HEK293T (cell line): ENCODE measurements around the gene RAB25.
A peak's percentile ranks its signal among the peaks of the same experiment; 100 is the strongest.

Experiments
- CTCF ChIA-PET: fragments of 350-600 bp; formaldehyde crosslinking; extraction: SDS; loops from one replicate; lab custom pipeline; 2021; ENCODE audit warnings: antibody characterized with exemption, inconsistent platforms; lab: Yijun Ruan, JAX
- POLR2A ChIA-PET: fragments of 350-600 bp; formaldehyde crosslinking; extraction: SDS; loops from one replicate; lab custom pipeline; 2020; ENCODE audit warnings: antibody characterized with exemption, inconsistent platforms; lab: Yijun Ruan, JAX
- DNase-seq: peaks from one replicate; pipeline ENCODE4 v3.0.0; 2012; ENCODE audit warnings: mixed read lengths; ENCODE audit errors: extremely low spot score
- ARNT ChIP-seq: fragments of 450-650 bp; IDR thresholded peaks from 2 replicates; pipeline ENCODE4 v1.6.1; 2017; ENCODE audit warnings: mild to moderate bottlenecking
- BHLHE40 ChIP-seq: fragments of 450-650 bp; IDR thresholded peaks from 2 replicates; pipeline ENCODE4 v1.6.1; 2016; ENCODE audit warnings: mild to moderate bottlenecking, moderate library complexity, borderline replicate concordance
- CTBP1 ChIP-seq: fragments of 450-650 bp; IDR thresholded peaks from 2 replicates; pipeline ENCODE4 v1.6.1; 2016; ENCODE audit warnings: borderline replicate concordance
- ELF4 ChIP-seq: fragments of 450-650 bp; IDR thresholded peaks from 2 replicates; pipeline ENCODE4 v1.6.1; 2017; ENCODE audit warnings: antibody characterized with exemption
- FOXA1 ChIP-seq: fragments of 450-650 bp; IDR thresholded peaks from 2 replicates; pipeline ENCODE4 v1.6.1; 2016; ENCODE audit warnings: mild to moderate bottlenecking
- FOXK2 ChIP-seq: fragments of 450-650 bp; IDR thresholded peaks from 2 replicates; pipeline ENCODE4 v1.6.1; 2016; ENCODE audit warnings: mild to moderate bottlenecking
- FOXM1 ChIP-seq: fragments of 450-650 bp; IDR thresholded peaks from 2 replicates; pipeline ENCODE4 v1.6.1; 2017; ENCODE audit warnings: mild to moderate bottlenecking, borderline replicate concordance
- HDGF ChIP-seq: fragments of 450-650 bp; IDR thresholded peaks from 2 replicates; pipeline ENCODE4 v1.6.1; 2017; ENCODE audit warnings: antibody characterized with exemption, borderline replicate concordance
- L3MBTL2 ChIP-seq: fragments of 450-650 bp; conservative IDR thresholded peaks from 2 replicates; pipeline ENCODE4 v1.6.1; 2016; ENCODE audit warnings: mild to moderate bottlenecking
- LEF1 ChIP-seq: fragments of 450-650 bp; IDR thresholded peaks from 2 replicates; pipeline ENCODE4 v1.6.1; 2017; ENCODE audit warnings: mild to moderate bottlenecking, borderline replicate concordance
- NFRKB ChIP-seq: fragments of 450-650 bp; IDR thresholded peaks from 2 replicates; pipeline ENCODE4 v1.6.1; 2016; ENCODE audit warnings: mild to moderate bottlenecking, moderate library complexity
- PKNOX1 ChIP-seq: fragments of 450-650 bp; IDR thresholded peaks from 2 replicates; pipeline ENCODE4 v1.6.1; 2016
- SP1 ChIP-seq: fragments of 450-650 bp; IDR thresholded peaks from 2 replicates; pipeline ENCODE4 v1.6.1; 2017
- SUZ12 ChIP-seq: fragments of 450-650 bp; IDR thresholded peaks from 2 replicates; pipeline ENCODE4 v1.6.1; 2016; ENCODE audit warnings: mild to moderate bottlenecking
- TARDBP ChIP-seq: fragments of 450-650 bp; IDR thresholded peaks from 2 replicates; pipeline ENCODE4 v1.6.1; 2016
- ZNF384 ChIP-seq: fragments of 450-650 bp; IDR thresholded peaks from 2 replicates; pipeline ENCODE4 v1.6.1; 2016

Gene RAB25

GRCh38 chr1:156078728-156079127 is 17.8 kb downstream of the RAB25 start:
- TF ChIP-seq SP1 (no peak), PKNOX1 (no peak), CTBP1 (no peak), L3MBTL2 (no peak), LEF1 (no peak), FOXA1 (no peak), ZNF384 (no peak), ELF4 (no peak), SUZ12 (no peak), FOXK2 (no peak), FOXM1 (no peak), HDGF (no peak), NFRKB (no peak), TARDBP (no peak), ARNT (no peak), BHLHE40 (no peak)
- CTCF ChIA-PET: interaction anchor here (0.6 to 1.5 kb wide), 3 partner anchors 11 to 89 kb away, joined by 3 to 5 read pairs (median 3); no protein-coding TSS in a partner anchor
- DNase-seq: no peak
- POLR2A ChIA-PET: interaction anchor here (1.2 kb wide), 1 partner anchor 163 kb away, joined by 3 read pairs; no protein-coding TSS in a partner anchor

GRCh38 chr1:156079762-156080161 is 18.8 kb downstream of the RAB25 start:
- DNase-seq: no peak
- ChIA-PET CTCF (interaction anchor here (0.7 to 1.2 kb wide), 3 partner anchors 13 to 87 kb away, joined by 3 to 4 read pairs (median 3); no protein-coding TSS in a partner anchor), POLR2A (no interaction called here)
- TF ChIP-seq TARDBP (no peak), CTBP1 (no peak), ARNT (no peak), FOXK2 (no peak), SUZ12 (no peak), BHLHE40 (no peak), ELF4 (no peak), LEF1 (no peak), NFRKB (no peak)

GRCh38 chr1:156080241-156080862 is 19.4 kb downstream of the RAB25 start:
- CTCF ChIA-PET: interaction anchor here (1.1 to 1.2 kb wide), 2 partner anchors 14 to 49 kb away, joined by 3 to 4 read pairs; no protein-coding TSS in a partner anchor
- TF ChIP-seq ELF4: no peak
- no peak for TF ChIP-seq TARDBP
- TF ChIP-seq PKNOX1: no peak
- no peak for TF ChIP-seq CTBP1
- TF ChIP-seq NFRKB: no peak
- no peak for TF ChIP-seq SUZ12
- TF ChIP-seq FOXK2: no peak
- TF ChIP-seq SP1: no peak
- no peak for TF ChIP-seq ZNF384
- TF ChIP-seq HDGF: no peak
- no peak for TF ChIP-seq BHLHE40
- TF ChIP-seq FOXM1: no peak
- no peak for TF ChIP-seq ARNT
- POLR2A ChIA-PET: no interaction called here
- no peak for DNase-seq

- ChIA-PET CTCF (interaction anchor here (1.1 to 1.2 kb wide), 2 partner anchors 14 to 49 kb away, joined by 3 to 4 read pairs; no protein-coding TSS in a partner anchor), POLR2A (no interaction called here)
- no peak for DNase-seq
- TF ChIP-seq BHLHE40 (no peak), PKNOX1 (no peak), FOXK2 (no peak), TARDBP (no peak), ZNF384 (no peak), LEF1 (no peak), CTBP1 (no peak), L3MBTL2 (no peak), NFRKB (no peak), ELF4 (no peak), ARNT (no peak), SP1 (no peak), FOXM1 (no peak), SUZ12 (no peak), FOXA1 (no peak)
These were observed 19.9 kb downstream of the RAB25 start for GRCh38 chr1:156080863-156081179.

- no peak for DNase-seq
- ChIA-PET CTCF (no interaction called here), POLR2A (interaction anchor here (1.1 kb wide), 1 partner anchor 132 kb away, joined by 3 read pairs; the partner anchor contains the start of gene PMF1)
- peak; percentile 61 for TF ChIP-seq L3MBTL2
- no peak for TF ChIP-seq ARNT
These were observed 20.4 kb downstream of the RAB25 start for GRCh38 chr1:156081180-156081916.
